Activated gamma-delta T cell treated with anti-CD3 and anti-CD28 coated beads, Interleukin-2, amount 50 U/mL, for 16 hours (primary cell): ENCODE results near the gene NUDCD2.
"Not testable (repeated sequence)": the region's sequence is repeated elsewhere in the genome, so short reads cannot be mapped to it uniquely, and the experiment has no call there.

Experiments
- DNase-seq: peaks from one replicate; pipeline ENCODE4 v3.0.0-alpha.2; 2020; ENCODE audit warnings: low read depth

Gene NUDCD2

GRCh38 chr5:163467682-163468081 is 7.8 kb upstream of the NUDCD2 start:
- no peak for DNase-seq

DNA sequence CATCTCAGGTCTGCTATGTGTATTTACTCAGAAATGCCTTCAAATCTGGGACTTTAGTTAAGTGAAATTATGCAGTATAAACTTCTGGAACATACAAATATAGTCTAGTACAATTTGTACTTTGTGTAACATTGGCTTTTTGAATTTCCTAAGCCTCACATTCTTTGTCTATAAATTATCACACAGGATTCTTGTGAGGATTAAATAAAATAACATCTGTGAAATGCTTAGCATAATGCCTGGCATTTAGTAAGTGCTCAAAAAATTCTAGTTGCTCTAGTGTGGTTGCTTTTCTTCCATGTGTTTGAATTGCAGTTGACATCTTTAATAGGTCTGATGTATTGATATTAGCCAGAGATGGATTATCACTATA is 3.1 kb upstream of the NUDCD2 start:
- DNase-seq, result no peak

GRCh38 chr5:163460562-163461171 is 765 bp upstream of the NUDCD2 start, which contains the start of gene HMMR:
HMMR (plus strand) TSS chr5:163460632; CDS start chr5:163460693, 61 bp downstream.
- no peak for DNase-seq

GRCh38 chr5:163459462-163459818 is 462 bp downstream of the NUDCD2 start:
- no peak for DNase-seq

DNA sequence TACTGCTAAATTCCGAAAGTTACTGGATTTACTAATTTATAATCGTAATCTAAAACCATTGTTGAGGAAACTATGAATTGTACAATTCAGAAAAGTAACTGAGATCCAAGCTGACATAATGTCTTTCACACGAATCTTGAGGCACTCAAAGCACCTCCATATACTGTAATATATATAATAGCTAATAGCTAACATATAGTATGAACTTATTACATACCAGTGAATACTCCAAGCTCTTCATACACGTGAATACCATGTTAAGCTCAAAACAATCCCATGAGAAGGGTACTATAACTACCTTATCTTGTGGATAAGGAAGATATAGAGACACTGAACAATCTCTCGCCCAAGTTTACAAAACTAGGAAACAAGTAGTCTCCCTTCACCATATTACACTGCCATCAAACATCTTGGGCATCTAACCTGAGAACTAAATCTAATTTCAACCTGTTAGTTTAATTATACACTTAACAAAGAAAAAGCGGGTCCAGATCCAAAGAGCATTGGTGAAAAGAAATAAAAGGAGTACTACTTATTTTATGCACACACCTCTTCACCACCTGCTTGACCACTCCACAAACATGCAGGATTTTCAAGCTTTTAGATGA is 1.0 kb downstream of the NUDCD2 start:
- DNase-seq, result no peak

DNA sequence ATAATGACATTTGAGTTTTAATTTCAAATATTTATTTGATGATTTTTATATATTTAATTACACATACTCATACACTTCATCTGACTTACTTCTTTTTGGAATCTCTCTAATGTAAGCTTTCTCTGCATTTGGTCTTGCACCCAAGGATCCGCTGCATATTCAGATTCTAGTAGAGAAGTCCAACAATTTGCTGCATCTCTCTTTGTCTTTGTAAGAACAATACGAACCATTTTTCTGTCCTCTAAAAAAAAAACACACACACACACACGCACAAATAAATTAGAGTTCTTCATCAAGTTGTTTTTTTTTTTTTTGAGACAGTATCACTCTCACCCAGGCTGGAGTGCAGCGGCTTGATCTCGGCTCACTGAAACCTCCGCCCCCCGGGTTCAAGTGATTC is 3.1 kb downstream of the NUDCD2 start:
- no peak for DNase-seq

- DNase-seq, result no peak
Measured at GRCh38 chr5:163456029-163456589, 3.8 kb downstream of the NUDCD2 start.

- not testable (repeated sequence) for DNase-seq
Measured at GRCh38 chr5:163455406-163455805, 4.5 kb downstream of the NUDCD2 start.

GRCh38 chr5:163453705-163454104 is 6.2 kb downstream of the NUDCD2 start:
- no peak for DNase-seq

DNA sequence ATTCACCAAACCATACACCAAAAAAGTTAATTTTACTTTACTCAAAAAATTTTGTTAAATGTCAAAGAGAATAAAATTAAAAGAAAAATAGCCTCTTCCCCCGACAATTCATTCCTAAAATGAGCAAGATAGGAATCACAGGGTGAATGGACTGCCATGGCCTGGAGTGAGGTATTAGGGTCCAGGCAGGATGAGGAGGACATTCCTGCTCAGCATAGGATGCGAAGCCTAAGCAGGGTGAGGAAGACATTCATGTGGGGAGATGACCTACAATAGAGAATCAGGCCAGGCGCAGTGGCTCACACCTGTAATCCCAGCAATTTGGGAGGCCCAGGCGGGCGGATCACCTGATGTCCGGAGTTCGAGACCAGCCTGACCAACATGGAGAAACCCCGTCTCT is 8.4 kb downstream of the NUDCD2 start:
- DNase-seq, result no peak

DNA sequence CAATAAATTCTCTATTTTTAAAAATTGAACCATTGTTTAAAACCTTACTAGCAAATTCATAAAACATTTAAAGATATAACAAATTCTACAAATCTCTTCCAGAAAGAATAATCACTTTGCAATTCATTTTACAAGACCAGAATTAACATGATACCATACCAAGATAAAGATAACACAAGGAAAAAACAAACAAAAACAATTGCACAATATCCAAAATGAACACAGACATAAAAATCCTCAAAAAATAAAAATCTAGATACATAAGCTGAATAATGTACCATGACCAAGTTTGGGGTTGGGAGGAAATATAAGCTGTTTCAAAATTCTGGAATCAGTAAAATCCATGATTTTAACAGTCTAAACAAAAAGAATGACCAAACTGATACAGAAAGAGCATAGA is 11.4 kb downstream of the NUDCD2 start:
- no peak for DNase-seq

DNA sequence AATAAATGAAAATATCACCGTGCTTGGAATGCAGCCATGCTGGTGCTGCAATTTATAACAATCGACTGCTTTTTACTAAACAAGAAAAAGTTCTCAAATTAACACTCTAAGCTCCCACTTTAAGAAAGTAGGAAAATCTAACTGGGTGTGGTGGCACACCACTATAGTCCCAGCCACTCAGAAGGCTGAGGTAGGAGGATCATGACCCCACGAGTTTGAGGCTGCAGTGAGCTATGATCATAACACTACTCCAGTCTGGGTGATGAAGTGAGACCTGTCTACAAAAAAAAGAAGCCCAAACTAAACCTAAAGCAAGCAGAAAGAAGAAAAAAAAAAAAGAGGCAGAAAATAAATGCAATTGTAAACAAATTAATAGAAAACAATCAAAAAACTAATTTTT is 12.0 kb downstream of the NUDCD2 start:
- no peak for DNase-seq

DNA sequence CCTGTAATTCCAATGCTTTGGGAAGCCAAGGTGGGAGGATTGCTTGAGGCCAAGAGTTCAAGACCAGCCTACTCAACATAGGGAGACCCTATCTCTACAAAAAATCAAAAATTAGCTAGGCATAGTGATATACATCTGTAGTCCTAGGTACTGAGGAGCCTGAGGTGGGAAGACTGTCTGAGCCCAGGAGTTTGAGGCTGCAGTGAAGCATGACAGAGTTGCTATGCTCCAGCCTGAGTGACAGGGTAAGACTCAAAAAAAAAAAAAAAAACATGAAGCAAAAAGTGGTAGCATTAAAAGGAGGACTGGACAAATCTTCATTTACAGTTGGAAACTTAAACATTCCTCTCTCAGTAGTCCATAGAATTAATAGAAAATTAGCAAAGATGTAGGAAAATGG is 12.7 kb downstream of the NUDCD2 start:
- no peak for DNase-seq

GRCh38 chr5:163445345-163445744 is 14.6 kb downstream of the NUDCD2 start:
- DNase-seq, result no peak

GRCh38 chr5:163444526-163444925 is 15.4 kb downstream of the NUDCD2 start:
- DNase-seq, result no peak

- DNase-seq, result no peak
Measured at GRCh38 chr5:163440954-163441353, 18.9 kb downstream of the NUDCD2 start.

DNA sequence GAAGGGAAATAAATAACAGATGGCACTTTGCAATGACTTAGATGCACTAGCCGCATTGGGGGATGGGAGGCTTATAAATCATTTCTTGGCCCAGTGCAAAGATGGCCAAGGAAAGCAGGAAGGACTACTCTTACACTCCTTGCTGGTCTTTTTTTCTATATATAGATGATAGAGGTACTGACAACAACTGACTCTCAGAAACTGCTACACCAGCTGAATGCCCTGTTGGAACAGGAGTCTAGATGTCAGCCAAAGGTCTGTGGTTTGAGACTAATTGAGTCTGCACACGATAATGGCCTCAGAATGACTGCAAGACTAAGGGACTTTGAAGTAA is 20.8 kb downstream of the NUDCD2 start:
- DNase-seq, result no peak

DNA sequence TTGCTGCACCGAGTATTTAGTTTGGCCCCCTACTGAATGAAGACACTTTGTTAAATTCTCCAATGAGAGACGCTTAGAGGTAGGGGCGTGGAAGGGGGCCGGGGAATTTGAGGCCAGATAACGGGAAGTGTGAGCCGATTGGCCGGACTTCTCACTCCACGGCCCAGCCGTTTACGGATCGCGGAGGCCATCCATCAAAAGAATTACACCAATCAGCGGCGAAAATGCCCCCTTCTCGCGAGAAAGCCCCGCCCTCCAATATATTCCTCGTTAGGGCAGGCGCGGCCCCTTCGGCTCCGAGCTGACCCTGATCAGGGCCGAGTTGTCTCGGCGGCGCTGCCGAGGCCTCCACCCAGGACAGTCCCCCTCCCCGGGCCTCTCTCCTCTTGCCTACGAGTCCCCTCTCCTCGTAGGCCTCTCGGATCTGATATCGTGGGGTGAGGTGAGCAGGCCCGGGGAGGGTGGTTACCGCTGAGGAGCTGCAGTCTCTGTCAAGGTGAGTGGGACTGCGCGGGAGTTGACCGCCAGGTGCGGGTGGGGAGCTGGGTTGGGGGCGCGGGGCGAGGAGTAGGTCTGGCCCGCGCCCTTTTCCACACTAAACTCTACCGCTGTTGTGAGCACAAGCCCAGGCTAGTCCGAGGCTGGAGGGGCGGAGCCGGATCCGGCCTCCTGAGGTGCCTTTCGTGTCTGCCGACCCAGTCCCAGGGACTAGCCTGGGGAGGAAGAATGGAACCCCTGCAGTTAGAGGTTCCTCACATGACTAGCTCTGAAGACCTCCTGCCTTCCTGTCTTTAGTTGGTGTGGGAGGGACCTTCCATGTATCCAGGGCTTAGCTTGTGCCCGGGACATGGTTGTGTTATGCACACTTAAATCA is 22.4 kb downstream of the NUDCD2 start, which contains the start of gene CCNG1:
Gene CCNG1, plus strand, starts transcription at position 287 of the 874 bp plus-strand sequence. CDS start 1,662 bp downstream, outside the sequence.
- DNase-seq, result peak; percentile 81

- DNase-seq, result no peak
Measured at GRCh38 chr5:163437011-163437308, 22.9 kb downstream of the NUDCD2 start.

DNA sequence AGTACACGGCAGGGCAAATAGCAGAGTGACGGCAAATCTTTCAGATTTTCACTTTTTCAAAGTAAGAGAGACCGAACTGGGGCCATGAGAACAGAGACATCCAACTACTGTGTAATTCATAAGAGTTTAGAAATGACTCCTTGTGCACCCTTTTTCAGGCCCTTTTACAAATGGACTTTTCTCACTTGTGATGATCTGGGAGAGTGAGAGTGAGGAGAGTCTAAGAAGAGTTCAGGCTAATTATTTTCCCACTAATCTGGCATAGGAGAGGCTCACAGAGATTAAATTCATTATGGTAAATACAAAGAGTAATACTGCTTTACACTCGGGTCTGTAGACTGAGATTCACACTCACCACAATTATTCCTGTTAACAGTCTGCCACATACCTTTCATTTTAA is 23.4 kb downstream of the NUDCD2 start:
- no peak for DNase-seq

- no peak for DNase-seq
Measured at GRCh38 chr5:163434401-163434866, 25.5 kb downstream of the NUDCD2 start.

DNA sequence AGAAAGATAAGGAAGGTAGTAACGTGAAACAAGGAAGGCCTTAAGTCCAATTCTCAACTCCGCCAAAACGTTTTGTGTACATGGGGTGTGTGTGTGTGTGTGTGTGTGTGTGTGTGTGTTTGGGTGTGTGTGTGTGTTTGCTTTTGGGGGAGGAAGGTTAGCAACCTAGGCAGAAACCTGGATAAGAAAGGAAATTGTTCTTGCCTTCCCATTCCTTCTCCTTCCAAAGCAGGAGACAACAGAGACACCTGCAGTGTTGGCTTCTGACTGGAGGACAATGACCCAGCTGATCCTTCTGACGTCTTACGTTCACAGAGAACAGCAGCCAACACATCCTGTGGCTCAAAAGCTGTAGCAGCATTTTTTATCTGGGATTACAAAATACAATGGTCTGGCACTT is 26.6 kb downstream of the NUDCD2 start:
- no peak for DNase-seq

DNA sequence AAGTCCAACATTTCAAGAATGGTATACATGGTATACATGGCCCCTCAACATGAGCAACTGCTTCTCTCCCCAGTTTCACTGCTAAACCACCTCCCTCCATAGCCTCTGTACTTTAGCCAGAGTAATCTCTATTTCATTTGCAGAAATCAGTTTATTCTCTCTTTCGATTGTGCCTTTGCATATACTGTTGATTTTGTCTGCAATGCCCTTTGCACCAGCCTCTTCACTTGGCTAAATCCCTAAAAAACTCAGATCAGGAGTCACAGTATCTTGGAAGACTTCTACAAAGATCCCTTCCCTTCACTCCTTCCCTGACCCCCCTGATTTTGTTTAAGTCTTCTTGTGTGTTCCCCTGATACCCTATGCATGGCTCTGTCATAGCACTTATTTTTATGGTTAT is 27.4 kb downstream of the NUDCD2 start:
- no peak for DNase-seq
